GM19025 (cell line): ENCODE measurements around the gene PDE10A.
"Not testable (repeated sequence)": the region's sequence is repeated elsewhere in the genome, so short reads cannot be mapped to it uniquely, and the experiment has no call there.

Experiments
- ATAC-seq: cut with Tn5 transposase; IDR thresholded peaks from one replicate; pipeline ENCODE4 v1.9.1; 2021; ENCODE audit warnings: mild to moderate bottlenecking, low read depth, moderate library complexity; ENCODE audit not compliant: unreplicated experiment

Gene PDE10A

DNA sequence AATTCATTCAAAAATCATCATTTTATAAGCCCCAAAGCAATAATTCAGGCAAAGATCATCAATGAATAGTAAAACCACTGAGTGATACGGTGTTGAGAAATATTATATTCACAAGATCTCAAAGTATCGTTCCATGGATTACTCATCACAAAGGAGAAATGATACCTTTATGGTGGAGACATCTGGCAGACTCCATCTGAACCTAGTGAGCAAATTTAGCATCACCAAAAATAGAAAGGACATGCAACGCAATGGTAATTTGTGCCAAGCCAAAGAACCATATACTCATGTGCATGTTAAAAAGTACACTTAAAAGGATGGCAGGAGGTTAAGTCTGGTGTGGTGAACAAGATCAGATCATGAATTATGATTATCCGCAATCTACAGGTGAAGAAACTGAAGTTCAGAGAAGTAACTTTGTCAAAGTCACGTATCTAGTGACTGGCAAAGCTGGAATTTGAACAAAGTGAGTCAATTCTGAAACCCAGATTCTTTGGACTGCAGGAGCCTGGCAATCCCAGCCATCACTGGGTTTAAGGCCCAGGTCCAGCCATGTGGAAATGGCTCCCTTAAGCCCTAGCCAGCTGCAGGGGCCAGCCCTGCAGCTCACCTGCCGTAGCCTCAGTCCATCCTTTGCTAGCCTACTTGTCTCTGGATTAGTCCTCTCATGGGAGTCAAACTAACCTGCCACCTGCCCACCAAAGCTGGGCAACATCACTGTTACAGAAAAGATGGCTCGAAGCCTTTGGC, 68.3 kb downstream of the PDE10A start:
- no peak for ATAC-seq

GRCh38 chr6:165592947-165593346, 70.1 kb downstream of the PDE10A start:
- not testable (repeated sequence) for ATAC-seq

DNA sequence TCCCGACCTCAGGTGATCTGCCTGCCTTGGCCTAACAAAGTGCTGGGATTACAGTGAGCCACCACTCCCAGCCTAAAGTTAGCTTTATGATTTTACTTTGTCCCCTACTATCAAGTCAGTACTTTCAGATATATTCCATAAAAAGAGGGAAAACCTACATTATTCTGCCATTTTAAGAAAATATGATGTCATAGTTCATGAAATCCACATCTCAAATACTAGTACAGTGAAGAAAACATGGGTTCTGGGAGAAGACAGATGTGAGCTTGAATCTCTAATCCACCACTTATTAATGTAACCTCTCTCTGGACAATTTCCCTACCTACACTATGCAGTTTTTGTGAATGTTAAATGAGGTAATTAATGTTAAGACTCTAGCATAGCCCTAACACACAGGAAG, 74.5 kb downstream of the PDE10A start:
- no peak for ATAC-seq

DNA sequence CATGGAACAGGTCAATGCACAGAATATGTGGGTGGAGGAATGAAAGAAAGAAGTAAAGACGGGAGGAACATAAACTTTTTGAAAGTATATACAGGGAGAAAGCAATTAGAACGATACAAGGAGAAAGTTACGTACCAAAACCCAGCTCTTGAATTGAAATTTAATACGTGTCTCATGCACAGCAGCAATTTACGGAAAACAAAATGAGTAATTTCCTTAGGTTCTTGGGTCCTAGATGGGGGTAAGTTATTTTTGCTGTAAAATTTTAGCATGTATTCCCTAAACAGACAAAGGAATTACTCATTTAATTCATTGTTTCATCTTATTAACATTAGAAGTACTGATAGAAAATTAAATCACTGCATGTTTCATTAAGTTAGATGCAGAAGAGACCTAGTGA, 75.8 kb downstream of the PDE10A start:
- ATAC-seq = no peak

- no peak for ATAC-seq
These were observed 76.3 kb downstream of the PDE10A start for GRCh38 chr6:165586706-165587105.

- no peak for ATAC-seq
These were observed 78.0 kb downstream of the PDE10A start for GRCh38 chr6:165585060-165585459.

DNA sequence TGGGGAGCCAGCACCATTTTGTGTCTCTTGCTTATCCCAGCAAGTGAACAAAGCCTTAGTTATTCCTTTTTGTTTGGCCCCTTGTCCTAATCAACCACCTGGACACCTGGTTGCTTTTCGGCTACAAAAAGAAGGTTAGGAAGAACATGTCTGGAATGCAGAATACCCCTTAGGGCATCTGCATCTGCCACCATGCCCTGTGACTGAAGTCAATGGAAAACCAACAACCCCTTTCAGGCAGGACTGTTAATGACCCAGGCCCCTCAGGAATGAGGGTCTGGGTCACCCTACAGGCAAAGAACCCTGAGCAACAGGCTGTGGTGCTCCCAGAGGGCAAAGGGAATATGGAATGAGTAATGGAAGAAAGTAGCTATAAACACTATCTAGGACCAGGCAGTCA, 78.5 kb downstream of the PDE10A start:
- no peak for ATAC-seq

DNA sequence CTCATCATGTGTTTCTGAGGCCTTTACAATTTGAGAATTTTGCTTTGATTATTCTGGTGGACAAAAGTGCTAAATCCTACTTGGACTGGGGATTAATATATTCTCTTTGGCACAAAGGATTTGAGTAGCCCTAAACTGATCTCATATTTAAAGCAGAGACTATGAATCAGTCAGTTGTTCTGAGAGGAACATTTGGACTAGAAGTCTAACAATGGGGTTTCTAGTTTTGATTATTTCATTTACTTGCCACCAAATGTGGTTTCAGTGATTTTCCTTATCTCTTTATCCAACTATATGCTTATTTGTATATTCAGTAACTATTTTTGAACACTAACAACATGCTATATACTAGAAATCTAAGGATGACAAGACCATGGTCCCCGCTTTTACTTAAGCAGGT, 81.4 kb downstream of the PDE10A start:
- no peak for ATAC-seq

DNA sequence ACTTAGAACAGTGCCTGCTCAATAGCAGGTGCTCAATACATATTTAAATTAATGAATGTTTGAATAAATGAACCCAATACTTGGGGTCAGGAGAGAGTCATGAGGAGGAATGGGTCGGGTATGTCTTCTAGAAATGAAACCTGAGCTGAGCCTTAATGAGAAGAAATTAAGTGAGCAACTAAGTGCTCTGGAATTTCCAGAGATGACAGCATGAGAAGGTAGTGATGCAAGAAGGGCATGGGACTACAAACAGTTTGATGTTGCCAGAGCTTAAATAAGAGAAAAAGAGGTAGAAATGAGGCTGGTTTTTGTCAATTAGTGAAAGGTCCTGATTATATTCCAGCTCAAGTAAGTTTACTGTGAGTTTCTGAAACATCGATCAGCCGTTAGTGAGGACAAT, 82.9 kb downstream of the PDE10A start:
- no peak for ATAC-seq

- no peak for ATAC-seq
These were observed 83.9 kb downstream of the PDE10A start for GRCh38 chr6:165579151-165579550.

- no peak for ATAC-seq
These were observed 85.5 kb downstream of the PDE10A start for GRCh38 chr6:165577556-165577955.

DNA sequence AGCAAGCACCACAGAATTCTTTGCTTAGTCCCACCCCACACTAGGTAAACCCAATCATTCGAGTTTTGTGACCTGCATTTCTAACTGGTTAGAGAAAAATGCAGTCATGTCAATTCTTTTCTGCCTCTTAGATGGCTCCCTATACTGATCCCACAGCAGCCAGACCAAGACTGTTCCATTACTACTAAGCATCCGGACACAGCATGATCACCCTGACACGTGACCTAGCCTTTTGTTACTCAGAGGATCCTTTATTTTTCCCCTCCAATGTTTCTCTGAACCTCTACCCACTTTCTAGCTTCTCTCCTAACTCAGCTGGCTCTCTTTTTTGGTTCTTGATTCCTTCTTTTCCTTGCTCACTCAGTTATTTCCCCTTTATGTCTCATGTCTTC, 87.9 kb downstream of the PDE10A start:
- no peak for ATAC-seq

DNA sequence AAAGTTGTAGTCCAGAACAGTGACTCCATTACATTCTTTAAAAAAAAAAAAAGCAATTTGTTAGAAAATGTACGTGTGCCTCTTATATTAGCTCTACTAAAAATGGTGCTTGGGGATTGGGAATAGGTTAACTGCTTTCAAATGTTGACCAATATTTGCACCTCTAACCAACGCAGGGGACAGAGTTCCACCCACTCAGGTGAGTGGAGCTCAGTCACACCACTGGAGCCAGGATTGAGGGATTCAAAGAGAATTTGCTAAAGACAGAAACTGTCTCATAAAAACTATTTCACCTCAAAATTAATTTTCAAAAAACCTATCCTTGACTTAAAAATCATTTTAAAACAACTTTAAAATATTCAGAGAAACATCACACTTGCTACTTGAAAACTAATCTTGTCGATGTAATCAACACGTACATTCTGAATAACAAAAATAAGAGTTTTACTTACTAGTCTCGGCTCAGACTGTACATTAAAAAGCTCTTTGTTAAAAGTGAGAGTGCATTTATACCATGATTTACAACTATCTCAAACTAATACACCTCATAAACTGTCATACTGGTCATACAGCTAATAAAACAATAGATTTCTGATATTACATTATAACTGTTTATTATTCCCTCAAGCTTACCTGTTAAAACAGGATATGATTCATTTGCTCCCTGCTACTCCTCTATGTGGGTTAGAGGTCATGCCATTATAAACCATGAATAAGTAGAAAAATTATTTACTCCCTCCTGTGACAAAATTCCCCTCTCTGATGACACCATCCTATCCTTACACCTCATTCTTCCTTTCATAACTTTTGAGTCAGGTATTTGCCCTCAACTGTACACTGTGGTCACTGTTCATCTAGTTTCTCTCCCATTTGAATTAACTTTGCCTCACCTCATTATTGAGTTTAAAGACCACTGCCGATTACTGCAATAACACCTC, 88.6 kb downstream of the PDE10A start:
- no peak for ATAC-seq

DNA sequence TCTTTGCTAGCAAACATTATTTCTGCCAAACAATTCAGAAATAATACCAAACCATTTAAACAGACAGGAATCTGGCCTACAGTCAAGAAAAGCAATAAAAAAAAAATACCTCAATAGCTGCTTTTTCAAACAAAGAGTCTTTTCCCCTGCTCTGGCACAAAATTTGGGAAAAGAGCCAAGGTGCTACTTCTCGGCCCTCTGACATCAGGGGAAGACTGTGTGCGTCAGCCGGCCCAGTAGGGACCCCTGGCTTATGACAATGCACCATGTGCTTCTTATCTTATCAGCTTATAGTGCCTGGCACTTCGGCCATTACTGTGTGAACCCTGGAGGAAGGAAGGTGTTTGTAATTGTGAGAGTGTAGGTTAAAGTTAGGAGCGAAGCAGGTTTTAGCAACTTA, 89.4 kb downstream of the PDE10A start:
- no peak for ATAC-seq

DNA sequence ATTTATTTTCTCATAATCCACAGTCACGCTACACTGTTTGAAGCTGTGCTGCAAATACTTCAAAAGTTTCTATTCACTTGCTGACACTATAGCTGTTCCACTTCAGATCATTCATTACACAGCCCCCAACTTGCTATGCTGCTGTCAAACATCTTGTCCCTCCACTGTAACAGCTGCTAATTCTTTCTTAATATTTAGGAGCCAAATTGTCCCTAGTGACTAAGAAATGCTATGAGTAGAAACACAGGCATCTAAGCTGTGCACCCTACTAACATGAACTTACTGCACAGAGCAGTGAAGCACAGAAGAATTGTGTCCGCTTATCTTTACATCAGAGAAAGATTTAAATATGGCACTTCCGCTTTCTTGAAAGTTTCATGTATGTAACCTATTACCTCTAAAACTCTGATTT, 91.3 kb downstream of the PDE10A start:
- ATAC-seq = no peak

DNA sequence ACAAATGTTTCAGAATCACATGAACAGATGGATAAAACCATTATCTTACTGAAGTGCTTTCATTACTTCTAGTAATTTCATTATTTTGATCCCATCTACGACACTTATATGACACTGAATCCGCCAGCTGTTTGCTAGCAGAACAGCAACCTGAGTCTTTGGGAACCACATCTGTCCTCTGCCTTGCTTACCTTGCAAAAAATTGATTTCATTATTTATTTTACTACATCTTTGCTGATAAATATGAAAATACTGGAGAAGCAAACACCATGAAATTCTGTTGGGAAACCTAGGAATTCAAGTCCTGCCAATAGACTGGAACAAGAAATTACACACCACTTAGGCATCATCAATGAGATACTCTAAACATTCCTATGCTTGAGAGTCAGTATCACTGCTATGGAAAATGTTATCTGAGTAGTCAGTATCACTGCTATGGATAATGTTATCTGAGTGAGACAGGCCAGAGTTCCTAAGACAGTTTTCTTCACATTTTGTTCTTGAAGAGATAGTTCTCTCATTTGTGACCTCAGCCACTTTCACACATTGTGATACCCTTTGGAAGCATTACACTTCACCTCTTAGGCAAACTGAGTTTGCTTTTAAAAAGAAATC, 91.9 kb downstream of the PDE10A start:
- no peak for ATAC-seq

- no peak for ATAC-seq
These were observed 94.7 kb downstream of the PDE10A start for GRCh38 chr6:165568326-165568725.

DNA sequence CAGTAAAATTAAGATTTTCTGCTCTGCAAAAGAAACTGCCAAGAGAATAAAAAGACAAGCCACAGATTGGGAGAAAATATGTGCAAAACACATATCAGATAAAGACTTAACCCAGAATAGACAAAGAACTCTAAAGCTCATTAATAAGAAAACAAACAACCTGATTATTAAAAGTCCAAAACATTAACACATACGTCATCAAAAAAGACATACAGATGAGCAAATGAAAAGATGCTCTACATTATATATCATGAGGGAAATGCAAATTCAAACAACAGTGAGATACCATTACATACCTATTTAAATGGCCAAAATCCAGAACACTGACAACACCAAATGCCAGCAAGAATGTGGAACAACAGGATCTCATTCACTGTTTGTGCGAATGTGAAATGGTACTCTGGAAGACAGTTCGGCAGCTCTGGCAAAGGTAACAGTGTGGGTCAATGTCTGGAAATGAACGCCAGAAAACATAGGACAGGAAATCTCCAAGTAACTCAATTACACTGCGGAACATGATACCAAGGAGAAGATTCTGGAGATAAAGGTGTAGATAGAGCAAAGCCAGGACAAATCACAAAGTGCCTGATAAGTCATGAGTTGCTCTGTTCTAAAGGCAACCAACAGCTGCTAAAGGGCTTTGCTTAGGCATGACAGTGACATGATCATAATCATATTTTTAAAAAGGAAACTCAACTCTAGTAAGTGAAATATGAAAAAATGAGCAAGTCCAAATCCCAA, 96.8 kb downstream of the PDE10A start:
- ATAC-seq = no peak

GRCh38 chr6:165562421-165563090, 100.5 kb downstream of the PDE10A start:
- no peak for ATAC-seq

- ATAC-seq = no peak
These were observed 103.4 kb downstream of the PDE10A start for GRCh38 chr6:165559632-165560031.
